WERI-Rb-1 (cell line): ENCODE measurements around the gene KCNQ4.

Experiments
- DNase-seq: peaks from one replicate; pipeline ENCODE4 v3.0.0-alpha.2; 2020
- H3K27ac ChIP-seq: fragments of 250-450 bp; sonication (Bioruptor Pico); 2 replicates; pipeline ENCODE4 v1.5.1; 2020; ENCODE audit warnings: mild to moderate bottlenecking, moderate library complexity
- H3K27me3 ChIP-seq: fragments of 250-450 bp; sonication (Bioruptor Pico); 2 replicates; pipeline ENCODE4 v1.5.1; 2021; ENCODE audit warnings: mild to moderate bottlenecking, low read depth, moderate library complexity; ENCODE audit not compliant: insufficient read depth, severe bottlenecking
- H3K36me3 ChIP-seq: fragments of 250-450 bp; sonication (Bioruptor Pico); 2 replicates; pipeline ENCODE4 v1.5.1; 2020; ENCODE audit warnings: mild to moderate bottlenecking, moderate library complexity
- H3K4me3 ChIP-seq: 2 replicates; pipeline ENCODE4 v1.5.1; 2011; ENCODE audit warnings: low read depth, mild to moderate bottlenecking, control low read depth, low read length
- H3K9me3 ChIP-seq: fragments of 250-450 bp; sonication (Bioruptor Pico); 2 replicates; pipeline ENCODE4 v1.5.1; 2021; ENCODE audit warnings: mild to moderate bottlenecking, moderate library complexity; ENCODE audit not compliant: severe bottlenecking
- CTCF ChIP-seq: IDR thresholded peaks from 2 replicates; pipeline ENCODE4 v1.5.1; 2011; ENCODE audit warnings: low read depth, mild to moderate bottlenecking, control low read depth, inconsistent platforms, low read length

The KCNQ4 gene

DNA sequence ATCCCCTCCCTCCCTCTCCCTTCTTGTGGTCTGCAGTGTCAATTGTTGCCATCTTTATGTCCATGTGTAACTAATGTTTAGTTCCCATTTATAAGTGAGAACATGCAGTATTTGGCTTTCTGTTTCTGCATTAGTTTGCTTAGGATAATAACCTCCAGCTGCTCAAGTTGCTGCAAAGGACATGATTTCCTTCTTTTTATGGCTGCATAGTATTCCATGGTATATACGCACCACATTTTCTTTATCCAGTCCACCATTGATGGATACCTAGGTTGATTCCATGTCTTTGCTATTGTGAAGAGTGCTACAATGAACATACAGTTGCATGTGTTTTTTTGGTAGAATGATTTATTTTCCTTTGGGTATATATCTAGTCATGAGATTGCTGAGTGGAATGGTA lies 62.3 kb downstream of the KCNQ4 start:
- H3K27ac ChIP-seq: no peak overlapping the region

DNA sequence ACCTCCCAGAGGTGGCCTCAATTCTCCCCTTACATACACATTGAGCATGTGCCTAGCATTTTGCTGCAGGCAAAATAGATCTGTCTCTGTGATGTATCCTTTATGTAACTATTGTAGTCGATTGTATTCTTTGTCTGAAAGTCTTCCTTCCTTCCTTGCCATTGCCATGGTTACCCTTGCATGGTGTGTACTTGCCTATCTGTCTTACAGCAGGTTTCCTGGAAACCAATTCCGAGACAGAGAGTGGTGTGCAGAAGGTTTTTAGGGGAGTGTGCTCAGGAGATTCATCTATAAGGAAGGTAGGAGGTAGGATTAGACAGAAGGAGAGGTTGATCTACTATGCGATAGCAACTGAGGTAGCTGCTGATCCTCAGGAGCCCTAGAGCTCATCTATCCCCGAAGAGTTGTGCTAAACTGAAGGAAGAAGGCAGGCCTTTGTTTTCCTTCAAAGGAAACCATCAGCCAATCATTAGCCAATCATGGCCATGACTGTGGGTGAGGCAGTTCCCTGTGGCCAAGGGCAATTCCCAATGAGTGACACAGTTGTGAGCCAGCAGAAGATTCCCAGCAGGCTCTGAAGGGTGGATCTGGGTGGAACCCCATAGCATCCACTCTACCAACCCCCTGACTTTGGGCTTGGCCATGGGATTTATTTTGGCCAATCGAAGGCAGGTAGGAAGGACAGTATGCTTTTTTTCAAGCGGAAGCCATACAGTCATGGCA lies 63.6 kb downstream of the KCNQ4 start:
- no peaks in the 10 kb centered on the region for H3K27me3 ChIP-seq
- no peak overlapping the region for H3K27ac ChIP-seq
- DNase-seq: no peak
- TF ChIP-seq CTCF: no peak
- no peaks in the 10 kb centered on the region for H3K36me3 ChIP-seq
- no peak overlapping the region for H3K4me3 ChIP-seq
- peaks cover 11% of the 10 kb centered on the region for H3K9me3 ChIP-seq

More for the DNA sequence above, 62.3 kb downstream of the KCNQ4 start:
- Histone ChIP-seq H3K36me3 (no peaks in the 10 kb centered on the region), H3K27me3 (no peaks in the 10 kb centered on the region), H3K9me3 (peaks cover 12% of the 10 kb centered on the region), H3K4me3 (no peak overlapping the region)
- no peak for DNase-seq
- TF ChIP-seq CTCF: no peak

DNA sequence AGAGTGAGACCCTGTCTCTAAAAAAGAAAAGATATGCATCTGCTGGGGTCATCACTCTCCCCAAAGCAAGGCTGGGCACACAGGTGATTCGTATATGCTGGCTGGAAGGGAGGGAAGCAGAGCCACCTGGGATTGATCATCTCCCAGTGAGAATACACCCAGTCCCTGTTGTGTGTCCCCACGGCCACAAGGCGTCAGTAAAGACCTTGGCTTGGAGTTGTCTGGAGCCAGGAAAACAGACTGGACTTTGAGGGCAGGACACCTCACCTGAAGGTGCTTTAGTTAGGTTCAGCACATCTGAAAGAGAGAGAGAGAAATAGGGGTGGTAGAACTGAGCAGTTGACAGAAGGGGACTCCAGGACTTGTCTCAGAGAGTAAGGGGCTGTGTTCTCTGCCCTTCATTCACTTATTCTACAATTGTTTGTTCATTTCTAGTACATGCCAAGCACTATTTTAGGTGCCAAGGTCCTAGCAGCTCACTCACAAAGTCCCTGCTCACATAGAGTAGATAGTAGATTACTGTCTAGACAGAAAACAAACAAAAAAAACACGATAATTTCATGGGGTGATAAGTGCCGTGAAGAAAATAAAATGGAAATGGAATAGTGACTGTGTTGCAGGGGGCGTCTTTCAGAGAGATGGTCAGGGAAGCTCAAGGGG lies 65.1 kb downstream of the KCNQ4 start:
- no peaks in the 10 kb centered on the region for H3K27me3 ChIP-seq
- peak; percentile 95 for TF ChIP-seq CTCF
- peak; percentile 78 for DNase-seq
- no peaks in the 10 kb centered on the region for H3K36me3 ChIP-seq
- no peak overlapping the region for H3K4me3 ChIP-seq
- no peak overlapping the region for H3K27ac ChIP-seq
- no peaks in the 10 kb centered on the region for H3K9me3 ChIP-seq

GRCh38 chr1:40849801-40850592 lies 66.4 kb downstream of the KCNQ4 start:
- no peaks in the 10 kb centered on the region for H3K9me3 ChIP-seq
- no peak overlapping the region for H3K27ac ChIP-seq
- peak; percentile 72 for DNase-seq
- no peak overlapping the region for H3K4me3 ChIP-seq
- no peaks in the 10 kb centered on the region for H3K27me3 ChIP-seq
- TF ChIP-seq CTCF: peak; percentile 88
- no peaks in the 10 kb centered on the region for H3K36me3 ChIP-seq

- TF ChIP-seq CTCF: no peak
- no peak overlapping the region for H3K4me3 ChIP-seq
- no peaks in the 10 kb centered on the region for H3K27me3 ChIP-seq
- H3K36me3 ChIP-seq: no peaks in the 10 kb centered on the region
- no peak overlapping the region for H3K27ac ChIP-seq
- no peaks in the 10 kb centered on the region for H3K9me3 ChIP-seq
- no peak for DNase-seq
Observed at GRCh38 chr1:40851643-40852042, 68.1 kb downstream of the KCNQ4 start.
